Islet precursor cell (in vitro differentiated cells): ENCODE data around the gene PPIF.
A peak's percentile ranks its signal among the peaks of the same experiment; 100 is the strongest.

ENCODE experiments used
- DNase-seq: peaks from one replicate; pipeline ENCODE4 v3.0.0-alpha.2; 2018

The PPIF gene

GRCh38 chr10:79403441-79404230, 56.4 kb downstream of the PPIF start:
- peak; percentile 98 for DNase-seq

DNA sequence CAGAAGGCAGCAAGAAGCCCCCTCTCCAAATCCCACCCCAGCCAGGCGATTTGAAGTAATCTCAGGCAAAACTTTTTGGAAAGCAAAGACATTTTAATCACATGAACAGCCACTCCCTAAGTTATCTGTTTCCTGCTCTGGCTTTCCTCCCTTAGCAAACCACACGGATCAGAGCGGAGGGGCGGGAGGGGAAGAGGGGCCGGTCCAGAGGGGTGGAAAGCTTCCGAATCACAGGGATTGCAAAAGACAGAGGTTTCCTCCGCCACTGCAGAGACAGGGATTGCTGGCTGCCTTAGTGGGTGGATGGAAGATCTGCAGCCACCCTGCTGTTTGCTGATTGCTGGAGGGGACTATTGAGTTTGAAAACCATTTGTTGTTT, 57.0 kb downstream of the PPIF start:
- peak; percentile 91 for DNase-seq

DNA sequence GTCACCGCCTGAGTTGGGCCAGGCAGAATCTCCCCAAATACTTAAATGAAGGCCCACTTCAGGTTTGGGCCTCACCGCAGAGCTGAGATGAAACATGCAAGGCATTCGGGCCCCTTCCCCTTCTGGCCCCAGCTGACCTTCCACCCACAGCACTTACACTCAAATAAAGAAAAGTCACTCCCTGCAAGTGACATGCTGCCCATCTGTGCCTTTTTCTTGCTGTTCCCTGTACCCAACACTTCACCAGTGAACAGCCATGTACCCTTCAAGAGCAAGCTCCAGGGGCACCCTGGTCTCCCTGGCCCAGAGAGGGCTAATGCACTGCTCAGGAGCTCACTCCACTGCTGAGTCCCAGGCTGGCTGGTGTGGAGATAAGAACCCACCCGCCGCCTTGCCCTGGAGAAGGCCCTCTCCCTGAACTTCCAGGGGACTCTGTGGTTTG, 57.4 kb downstream of the PPIF start:
- peak; percentile 58 for DNase-seq
